NCI-H82 treated with DMSO at 0.1 percent for 48 hours (cell line): Measurements from ENCODE around the gene GAGE12J.
"Not testable (repeated sequence)": the region's sequence is repeated elsewhere in the genome, so short reads cannot be mapped to it uniquely, and the experiment has no call there.

Experiments
- DNase-seq: peaks from one replicate; lab custom pipeline; 2025; ENCODE audit not compliant: unreplicated experiment; lab: John Stamatoyannopoulos, UW

The GAGE12J gene

GRCh38 chrX:49321737-49322136, at the start of gene GAGE12J:
Gene GAGE12J, plus strand, starts transcription at chrX:49322037. Its CDS starts 1,157 bp downstream, at chrX:49323194.
- not testable (repeated sequence) for DNase-seq

GRCh38 chrX:49272421-49272820, 49.4 kb upstream of the GAGE12J start:
- no peak for DNase-seq

DNA sequence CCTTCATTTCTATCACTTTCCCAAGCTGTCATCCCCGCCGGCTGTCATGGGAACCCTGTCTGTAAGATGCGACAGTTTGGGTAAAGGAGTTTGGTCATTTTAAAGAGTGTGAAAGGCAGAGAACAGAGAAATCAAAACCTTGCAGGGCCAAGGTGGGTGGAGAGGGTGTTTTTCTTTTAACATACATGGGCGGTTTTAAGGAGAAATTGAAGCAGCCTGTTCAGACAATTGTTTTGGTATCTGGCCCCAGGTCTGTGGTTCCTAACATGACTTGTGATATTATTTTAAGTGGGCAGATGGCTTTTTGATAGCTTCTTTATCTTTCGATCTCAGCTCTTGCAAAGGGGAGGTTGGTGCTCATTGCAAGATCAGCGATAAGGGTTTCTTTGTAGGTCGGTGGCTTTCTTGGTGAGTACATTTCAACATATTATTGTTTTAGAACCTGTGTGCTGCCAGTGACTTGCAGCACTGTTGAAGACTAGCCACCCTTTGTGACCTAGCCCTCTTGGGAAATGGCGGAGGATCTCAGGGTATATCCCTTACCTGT, 48.6 kb upstream of the GAGE12J start:
- DNase-seq, result no peak

DNA sequence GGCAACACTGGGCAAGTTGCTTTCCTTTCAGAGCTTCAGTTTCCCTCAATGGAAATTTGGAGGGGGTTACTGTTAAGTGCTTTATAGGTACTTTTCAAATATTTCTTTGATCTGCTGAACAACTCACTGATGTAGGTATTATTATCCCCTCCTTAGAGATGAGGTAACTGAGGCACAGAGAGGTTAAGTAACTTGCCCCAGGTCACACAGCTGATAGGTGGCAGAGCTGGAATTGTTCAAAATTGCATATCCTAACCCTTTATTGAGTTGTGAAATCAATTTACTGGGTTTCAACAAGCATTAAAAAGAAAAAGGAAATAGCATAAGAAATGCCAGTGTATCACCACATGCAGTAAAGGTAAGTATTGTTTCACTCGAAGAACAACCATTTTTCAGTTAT, 45.6 kb upstream of the GAGE12J start:
- DNase-seq, result no peak

- DNase-seq, result no peak
These were observed 44.9 kb upstream of the GAGE12J start for GRCh38 chrX:49276671-49277534.

DNA sequence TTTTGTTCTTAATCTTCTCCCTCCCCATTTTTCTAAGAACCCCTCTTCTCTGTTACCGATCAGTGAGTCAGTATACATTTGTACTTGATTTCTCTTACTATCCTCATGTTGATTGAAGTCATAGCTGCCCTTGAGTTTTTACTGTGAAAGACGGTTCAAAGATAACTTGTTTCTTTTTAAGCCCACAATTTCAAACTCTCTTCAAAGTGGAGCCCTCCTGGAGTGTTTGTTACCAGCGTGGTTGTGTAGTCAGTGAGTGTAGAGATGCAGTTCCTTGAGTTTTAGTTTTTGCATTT, 44.4 kb upstream of the GAGE12J start:
- DNase-seq, result no peak

DNA sequence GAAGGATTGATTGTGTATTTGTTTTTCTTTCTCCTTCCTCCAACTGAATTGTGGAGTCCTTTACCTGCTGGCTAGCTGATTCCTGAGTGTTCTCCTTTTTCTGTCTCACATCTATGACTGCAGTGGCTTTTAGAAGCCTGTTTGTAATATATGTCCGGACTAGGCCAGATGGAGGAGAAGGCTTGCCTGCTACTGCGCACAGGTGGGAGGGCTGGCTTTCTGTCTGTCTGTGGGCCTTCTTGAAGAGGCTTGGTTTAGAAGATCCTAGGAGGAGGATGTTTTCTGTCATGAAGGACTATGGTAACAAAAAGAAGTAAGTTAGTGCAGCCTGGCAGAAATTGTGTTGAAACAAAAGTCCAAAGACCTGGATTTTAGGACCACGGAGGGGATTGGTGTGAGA, 43.8 kb upstream of the GAGE12J start:
- DNase-seq, result no peak

DNA sequence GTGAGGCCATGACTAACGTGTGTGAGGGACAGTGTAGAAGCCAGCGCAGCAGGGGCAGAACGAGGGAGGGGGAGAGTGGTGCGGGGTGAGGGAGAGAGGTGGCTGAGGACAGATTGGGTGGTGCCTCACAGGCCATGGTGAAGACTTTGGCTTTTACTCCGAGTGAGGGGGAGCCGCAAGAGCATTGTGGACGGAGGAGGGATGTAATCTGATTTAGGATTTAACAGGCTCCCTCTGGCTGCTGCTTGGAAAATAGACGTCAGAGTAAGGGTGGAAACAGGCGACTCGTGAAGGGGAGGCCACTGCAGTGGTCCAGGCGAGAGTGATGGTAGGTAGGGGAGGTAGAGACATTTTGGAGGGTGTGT, 39.2 kb upstream of the GAGE12J start:
- peak; percentile 82 for DNase-seq

GRCh38 chrX:49284212-49284611, 37.6 kb upstream of the GAGE12J start:
- DNase-seq, result no peak

GRCh38 chrX:49286136-49286535, 35.7 kb upstream of the GAGE12J start:
- DNase-seq, result no peak

DNA sequence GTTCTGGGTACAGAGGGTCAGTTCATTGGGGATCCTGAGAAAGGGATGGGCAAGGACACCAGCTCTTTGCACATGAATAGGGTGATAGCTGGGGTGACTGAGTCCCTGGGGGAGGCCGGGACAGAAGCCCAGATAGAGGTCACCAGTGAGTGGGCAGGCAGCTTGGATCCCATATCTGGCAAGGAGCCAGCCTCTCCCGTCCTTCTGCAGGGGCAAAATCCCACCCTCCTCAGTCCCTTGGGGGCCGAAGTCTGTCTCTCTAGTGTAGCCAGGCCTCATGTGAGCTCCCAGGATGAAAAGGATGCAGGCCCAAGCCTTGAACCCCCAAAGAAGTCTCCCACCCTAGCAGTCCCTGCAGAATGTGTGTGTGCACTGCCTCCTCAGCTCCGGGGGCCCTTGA, 35.3 kb upstream of the GAGE12J start:
- no peak for DNase-seq

DNA sequence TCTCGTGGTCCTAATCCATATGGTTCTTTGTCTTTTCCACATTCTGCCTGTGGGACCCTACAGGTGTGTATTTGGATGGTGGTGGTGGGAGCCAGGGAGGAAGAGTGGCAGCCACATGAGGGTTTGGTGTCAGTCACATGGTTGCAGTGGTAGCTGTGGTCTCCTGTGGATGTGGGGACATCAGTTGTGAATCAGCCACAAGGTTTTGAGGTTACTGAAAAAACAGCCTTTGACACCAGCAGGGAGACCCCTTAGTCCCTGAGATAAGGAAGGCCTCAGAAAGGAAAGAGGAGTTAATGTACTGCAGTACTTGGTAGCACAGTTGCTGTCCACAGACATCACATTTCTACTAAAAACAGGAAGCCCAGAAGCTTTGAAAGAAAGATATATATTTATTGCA, 34.2 kb upstream of the GAGE12J start:
- DNase-seq, result no peak

- DNase-seq, result no peak
These were observed 31.6 kb upstream of the GAGE12J start for GRCh38 chrX:49290215-49290614.

DNA sequence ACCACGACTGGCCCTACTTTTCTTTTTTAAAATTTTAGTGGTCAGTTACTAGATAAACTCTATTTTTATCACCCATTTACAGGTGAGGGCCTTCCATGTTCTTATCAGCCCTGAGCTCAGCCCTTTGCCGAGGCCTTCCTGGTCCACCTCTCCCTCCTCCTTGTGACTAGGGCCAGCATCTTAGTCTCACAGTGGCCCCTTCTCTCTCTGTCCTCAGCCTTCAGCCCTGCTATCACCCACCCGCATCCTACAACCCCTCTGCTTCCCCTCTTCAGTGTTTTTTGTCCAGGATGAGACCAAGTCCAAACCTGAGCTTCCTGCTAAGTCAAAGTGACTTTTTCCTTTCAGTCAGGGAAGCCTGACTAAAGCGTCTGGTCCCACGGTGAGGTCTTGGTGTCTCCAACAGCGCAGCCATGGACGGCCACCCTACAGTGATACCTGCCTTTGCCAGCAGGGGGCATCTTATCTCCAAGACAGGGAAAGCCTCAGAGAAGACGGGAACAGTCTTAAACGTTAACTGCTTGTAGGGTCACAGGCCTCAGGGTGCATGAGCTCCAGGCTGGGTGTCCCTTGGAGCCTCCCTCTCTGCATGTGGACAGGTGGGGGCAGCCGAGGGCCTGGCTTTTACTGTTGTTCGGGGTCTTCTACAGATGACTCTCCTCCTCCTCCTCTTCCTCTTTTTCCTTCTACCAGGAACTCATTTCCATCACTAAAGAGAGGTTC, 30.1 kb upstream of the GAGE12J start:
- DNase-seq, result peak; percentile 26

GRCh38 chrX:49292400-49293362, 29.2 kb upstream of the GAGE12J start:
- no peak for DNase-seq

DNA sequence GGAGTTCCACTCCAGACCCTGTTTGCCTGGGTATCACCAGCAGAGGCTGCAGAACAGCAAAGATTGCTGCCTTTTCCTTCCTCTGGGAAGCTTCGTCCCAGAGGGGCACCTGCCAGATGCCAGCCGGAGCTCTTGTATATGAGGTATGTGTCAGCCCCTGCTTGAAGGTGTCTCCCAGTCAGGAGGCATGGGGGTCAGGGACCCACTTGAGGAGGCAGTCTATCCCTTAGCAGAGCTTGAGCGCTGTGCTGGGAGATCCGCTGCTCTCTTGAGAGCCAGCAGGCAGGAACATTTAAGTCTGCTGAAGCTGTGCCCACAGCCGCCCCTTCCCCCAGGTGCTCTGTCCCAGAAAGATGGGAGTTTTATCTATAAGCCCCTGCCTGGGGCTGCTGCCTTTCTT, 22.5 kb upstream of the GAGE12J start:
- not testable (repeated sequence) for DNase-seq

- DNase-seq, result no peak
These were observed 21.1 kb upstream of the GAGE12J start for GRCh38 chrX:49300703-49301102.

DNA sequence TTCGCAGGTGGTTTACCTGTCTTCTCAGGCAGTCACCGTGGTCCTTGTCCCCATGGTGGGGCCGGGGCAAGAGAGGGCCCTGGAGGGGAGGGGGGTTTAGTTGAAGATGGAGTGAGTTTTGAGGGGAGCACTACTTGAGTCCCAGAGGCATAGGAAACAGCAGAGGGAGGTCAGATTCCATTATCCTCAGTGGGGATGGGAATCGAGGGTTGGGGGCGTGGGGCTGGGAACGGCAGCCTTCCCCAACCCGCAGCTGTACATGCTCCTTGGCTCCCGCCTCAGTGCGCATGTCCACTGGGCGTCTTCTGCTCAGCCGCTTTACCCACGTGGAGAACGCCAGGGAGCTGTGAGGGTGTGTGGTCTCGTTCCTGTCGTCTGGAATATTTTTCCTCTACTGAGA, 18.5 kb upstream of the GAGE12J start, which contains the start of gene GAGE10:
Gene GAGE10, plus strand, starts transcription at position 301 of the 400 bp plus-strand sequence. CDS start 1,214 bp downstream, outside the sequence.
- no peak for DNase-seq

GRCh38 chrX:49307775-49308174, 14.1 kb upstream of the GAGE12J start:
- not testable (repeated sequence) for DNase-seq

DNA sequence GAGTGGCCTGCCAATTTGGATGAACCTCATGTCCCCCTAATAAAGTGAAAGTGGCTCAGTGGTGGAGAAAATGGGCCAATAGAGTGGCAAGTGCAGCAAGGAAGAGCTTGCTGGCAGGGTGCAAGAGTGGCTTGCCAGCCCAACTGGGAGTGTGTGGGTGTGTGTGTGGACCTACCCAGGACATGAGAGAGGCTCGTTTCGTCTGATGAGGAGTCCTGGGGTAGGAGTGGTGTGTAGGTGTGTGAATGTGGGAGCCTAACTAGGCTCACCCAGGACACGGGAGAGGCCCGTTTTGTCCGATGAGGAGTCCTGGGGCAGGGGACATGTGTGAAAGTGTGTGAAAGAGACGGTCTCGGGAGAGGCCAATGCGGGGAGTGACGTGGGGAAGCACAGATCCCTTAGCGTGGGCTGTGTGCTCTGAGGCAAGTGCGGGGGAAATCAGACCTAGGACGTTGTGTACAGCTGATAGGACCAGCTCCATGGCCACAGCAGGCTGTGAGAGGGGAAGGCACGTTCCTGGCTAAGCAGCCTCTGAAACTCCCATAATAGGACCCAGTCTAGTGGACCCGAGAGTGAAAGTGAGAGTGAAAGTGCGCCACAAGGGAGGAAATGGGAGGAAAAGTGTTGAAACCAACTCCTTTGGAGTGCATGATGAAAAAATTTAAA, 13.1 kb upstream of the GAGE12J start:
- DNase-seq, result no peak
